ENCODE data around the gene GAL.

DNA sequence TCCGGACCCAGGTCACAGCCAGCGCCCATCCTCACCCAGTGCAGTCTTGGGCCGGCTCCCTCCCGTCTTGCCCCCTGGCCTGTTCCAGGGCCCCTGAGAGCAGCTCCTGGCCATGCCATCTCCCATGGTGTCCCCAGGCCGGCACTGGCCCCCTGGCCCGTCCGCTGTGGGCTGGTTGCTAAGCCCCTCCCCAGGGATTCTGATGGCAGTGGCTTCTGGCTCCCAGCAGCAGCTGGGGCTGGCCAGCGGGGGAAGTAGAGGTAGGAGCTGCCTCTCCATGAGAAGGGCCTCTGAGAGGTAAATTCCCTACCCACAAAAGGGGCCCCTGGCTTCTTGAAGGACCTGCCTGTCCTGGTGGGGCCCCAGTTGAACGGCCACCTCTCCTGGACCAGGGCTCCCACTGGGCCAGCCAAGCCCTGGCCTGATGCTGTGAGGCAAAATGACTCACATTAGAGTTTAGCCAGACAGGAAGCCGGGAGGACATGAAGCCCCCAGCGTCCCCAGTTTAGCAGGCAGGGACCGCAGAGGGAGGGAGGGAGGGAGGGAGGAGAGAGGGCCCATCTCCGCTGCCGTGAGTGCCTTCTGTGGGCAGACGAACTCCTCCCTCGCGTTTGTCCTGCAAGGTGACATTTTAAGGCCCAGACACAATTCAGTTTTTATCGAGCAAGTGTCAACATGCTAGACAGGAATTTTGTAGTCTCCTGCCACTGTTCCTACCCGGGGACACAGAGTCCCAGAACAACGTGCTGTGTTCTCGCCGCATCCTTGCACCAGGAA, 32.9 kb upstream of the GAL start:
- TF ChIP-seq, protein P1, sequence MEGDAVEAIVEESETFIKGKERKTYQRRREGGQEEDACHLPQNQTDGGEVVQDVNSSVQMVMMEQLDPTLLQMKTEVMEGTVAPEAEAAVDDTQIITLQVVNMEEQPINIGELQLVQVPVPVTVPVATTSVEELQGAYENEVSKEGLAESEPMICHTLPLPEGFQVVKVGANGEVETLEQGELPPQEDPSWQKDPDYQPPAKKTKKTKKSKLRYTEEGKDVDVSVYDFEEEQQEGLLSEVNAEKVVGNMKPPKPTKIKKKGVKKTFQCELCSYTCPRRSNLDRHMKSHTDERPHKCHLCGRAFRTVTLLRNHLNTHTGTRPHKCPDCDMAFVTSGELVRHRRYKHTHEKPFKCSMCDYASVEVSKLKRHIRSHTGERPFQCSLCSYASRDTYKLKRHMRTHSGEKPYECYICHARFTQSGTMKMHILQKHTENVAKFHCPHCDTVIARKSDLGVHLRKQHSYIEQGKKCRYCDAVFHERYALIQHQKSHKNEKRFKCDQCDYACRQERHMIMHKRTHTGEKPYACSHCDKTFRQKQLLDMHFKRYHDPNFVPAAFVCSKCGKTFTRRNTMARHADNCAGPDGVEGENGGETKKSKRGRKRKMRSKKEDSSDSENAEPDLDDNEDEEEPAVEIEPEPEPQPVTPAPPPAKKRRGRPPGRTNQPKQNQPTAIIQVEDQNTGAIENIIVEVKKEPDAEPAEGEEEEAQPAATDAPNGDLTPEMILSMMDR (IDR thresholded peaks at IDR 0.05), result no peak
- no peak for TF ChIP-seq POLR2A (IDR thresholded peaks at IDR 0.05)
